HTERT RPE-1 (cell line): ENCODE measurements around the gene MGST3.
"Not testable (repeated sequence)": the region's sequence is repeated elsewhere in the genome, so short reads cannot be mapped to it uniquely, and the experiment has no call there.

Source experiments
- in situ Hi-C: fragments of 300-500 bp; cut with MboI; formaldehyde crosslinking; loops from 4 replicates; pipeline ENCODE4 v1.14.3; 2020; ENCODE audit warnings: low sequenced_read_pairs

The MGST3 gene

GRCh38 chr1:165630629-165631341 lies at the start of gene MGST3:
Gene MGST3 (plus strand): TSS chr1:165631234. CDS start chr1:165649848, 18,614 bp downstream.
- in situ Hi-C loops, result no loop called here

- in situ Hi-C loops, result no loop called here
Measured at GRCh38 chr1:165581926-165582325, 49.1 kb upstream of the MGST3 start.

- in situ Hi-C loops, result no loop called here
Measured at GRCh38 chr1:165586398-165586797, 44.6 kb upstream of the MGST3 start.

- in situ Hi-C loops, result not testable (repeated sequence)
Measured at GRCh38 chr1:165591391-165591790, 39.6 kb upstream of the MGST3 start.

- in situ Hi-C loops, result no loop called here
Measured at GRCh38 chr1:165592945-165593823, 37.9 kb upstream of the MGST3 start.

- in situ Hi-C loops, result no loop called here
Measured at GRCh38 chr1:165595246-165595938, 35.6 kb upstream of the MGST3 start.

GRCh38 chr1:165597883-165598675 lies 33.0 kb upstream of the MGST3 start:
- in situ Hi-C loops, result no loop called here

GRCh38 chr1:165598676-165599059 lies 32.4 kb upstream of the MGST3 start:
- in situ Hi-C loops, result no loop called here

- in situ Hi-C loops, result no loop called here
Measured at GRCh38 chr1:165600793-165601192, 30.2 kb upstream of the MGST3 start.

- in situ Hi-C loops, result no loop called here
Measured at GRCh38 chr1:165603810-165604209, 27.2 kb upstream of the MGST3 start.

GRCh38 chr1:165605246-165605645 lies 25.8 kb upstream of the MGST3 start:
- in situ Hi-C loops, result no loop called here

- in situ Hi-C loops, result not testable (repeated sequence)
Measured at GRCh38 chr1:165606676-165607075, 24.4 kb upstream of the MGST3 start.

- in situ Hi-C loops, result no loop called here
Measured at GRCh38 chr1:165610866-165611265, 20.2 kb upstream of the MGST3 start.

GRCh38 chr1:165612062-165612461 lies 19.0 kb upstream of the MGST3 start:
- in situ Hi-C loops, result no loop called here

- in situ Hi-C loops, result no loop called here
Measured at GRCh38 chr1:165616054-165616612, 14.9 kb upstream of the MGST3 start.

GRCh38 chr1:165616987-165617546 lies 14.0 kb upstream of the MGST3 start:
- in situ Hi-C loops, result no loop called here

GRCh38 chr1:165619647-165620151 lies 11.3 kb upstream of the MGST3 start:
- in situ Hi-C loops, result no loop called here

GRCh38 chr1:165623624-165624023 lies 7.4 kb upstream of the MGST3 start:
- in situ Hi-C loops, result no loop called here

GRCh38 chr1:165624441-165624840 lies 6.6 kb upstream of the MGST3 start:
- in situ Hi-C loops, result no loop called here
